CD4-positive, alpha-beta memory T cell (primary cell): ENCODE results near the gene STXBP6. TPM values are rescaled to one million over a fixed set of nuclear protein-coding genes. Genes with fewer than 3 reads are reported as not detected.

Source experiments
- CTCF ChIA-PET: fragments of 350-600 bp; sonication (Branson Sonifier 250); formaldehyde crosslinking; loops from one replicate; lab custom pipeline; 2021; ENCODE audit warnings: inconsistent platforms; ENCODE audit not compliant: partially characterized antibody; lab: Charles Lee
- POLR2A ChIA-PET: fragments of 350-600 bp; sonication (Branson Sonifier 250); formaldehyde crosslinking; loops from one replicate; lab custom pipeline; 2021; ENCODE audit not compliant: partially characterized antibody; lab: Charles Lee
- DNase-seq, 5 donors: peaks; one replicate each; pipeline versions ENCODE4 v3.0.0 to v3.0.0-alpha.2; 2020 to 2022; ENCODE audit warnings: mixed read lengths in 1 of 5
- H3K27ac ChIP-seq: one replicate; pipeline ENCODE4 v1.7.0; 2013; ENCODE audit warnings: low read depth, low read length
- H3K27me3 ChIP-seq: 2 replicates; pipeline ENCODE4 v1.7.0; 2013; ENCODE audit warnings: mild to moderate bottlenecking, low read length, moderate library complexity; ENCODE audit not compliant: insufficient read depth
- H3K36me3 ChIP-seq: 2 replicates; pipeline ENCODE4 v1.7.0; 2013; ENCODE audit warnings: mild to moderate bottlenecking, low read length, moderate library complexity; ENCODE audit not compliant: insufficient read depth
- H3K4me1 ChIP-seq: 2 replicates; pipeline ENCODE4 v1.7.0; 2013; ENCODE audit warnings: mild to moderate bottlenecking, low read length, moderate library complexity; ENCODE audit not compliant: insufficient read depth
- H3K4me3 ChIP-seq, 2 donors: one replicate each; pipeline ENCODE4 v1.7.0; 2013; ENCODE audit warnings: low read length in 2 of 2, mild to moderate bottlenecking in 1 of 2
- H3K9me3 ChIP-seq, 2 donors: one replicate each; pipeline ENCODE4 v1.7.0; 2013; ENCODE audit warnings: low read length in 2 of 2, control low read depth in 1 of 2; ENCODE audit not compliant: control insufficient read depth in 1 of 2
- H3K27ac Mint-ChIP-seq, 7 donors: one replicate each; pipeline ENCODE4 v1.8.0; 2020 to 2021; ENCODE audit warnings: mixed read lengths in 7 of 7, mild to moderate bottlenecking in 6 of 7, inconsistent platforms in 3 of 7, moderate library complexity in 3 of 7
- H3K27me3 Mint-ChIP-seq, 2 donors: one replicate each; pipeline ENCODE4 v1.8.0; 2020 to 2021; ENCODE audit warnings: mixed read lengths in 2 of 2
- H3K36me3 Mint-ChIP-seq, 2 donors: one replicate each; pipeline ENCODE4 v1.8.0; 2020 to 2021; ENCODE audit warnings: mixed read lengths in 2 of 2, inconsistent platforms in 1 of 2, mild to moderate bottlenecking in 1 of 2
- H3K4me1 Mint-ChIP-seq, 4 donors: one replicate each; pipeline ENCODE4 v1.8.0; 2020 to 2021; ENCODE audit warnings: mixed read lengths in 4 of 4, mild to moderate bottlenecking in 1 of 4
- H3K4me3 Mint-ChIP-seq, 8 donors: one replicate each; pipeline ENCODE4 v1.8.0; 2020 to 2021; ENCODE audit warnings: mixed read lengths in 8 of 8, mild to moderate bottlenecking in 7 of 8, moderate library complexity in 6 of 8, inconsistent platforms in 3 of 8
- H3K9me3 Mint-ChIP-seq, 8 donors: one replicate each; pipeline ENCODE4 v1.8.0; 2020 to 2021; ENCODE audit warnings: mixed read lengths in 8 of 8, mild to moderate bottlenecking in 5 of 8, inconsistent platforms in 3 of 8, moderate library complexity in 1 of 8
- intact Hi-C: fragments of 100-400 bp; cut with micrococcal nuclease; formaldehyde crosslinking; loops from one replicate; pipeline ENCODE4 v1.15.1; 2023
- polyA plus RNA-seq, 2 donors: library from polyadenylated mRNA; unstranded; fragments of 300-500 nt; fragmentation: Illumina TruSeq; gene quantifications; one replicate each; pipeline ENCODE4 v1.2.3, GENCODE V29; 2021
- total RNA-seq, 2 experiments: library from RNA; stranded (reverse); gene quantifications; one replicate each; pipeline ENCODE4 v1.2.3, GENCODE V29; 2021

STXBP6 gene
- total and polyA plus RNA-seq, 4 experiments from 2014 or later = not detected

DNA sequence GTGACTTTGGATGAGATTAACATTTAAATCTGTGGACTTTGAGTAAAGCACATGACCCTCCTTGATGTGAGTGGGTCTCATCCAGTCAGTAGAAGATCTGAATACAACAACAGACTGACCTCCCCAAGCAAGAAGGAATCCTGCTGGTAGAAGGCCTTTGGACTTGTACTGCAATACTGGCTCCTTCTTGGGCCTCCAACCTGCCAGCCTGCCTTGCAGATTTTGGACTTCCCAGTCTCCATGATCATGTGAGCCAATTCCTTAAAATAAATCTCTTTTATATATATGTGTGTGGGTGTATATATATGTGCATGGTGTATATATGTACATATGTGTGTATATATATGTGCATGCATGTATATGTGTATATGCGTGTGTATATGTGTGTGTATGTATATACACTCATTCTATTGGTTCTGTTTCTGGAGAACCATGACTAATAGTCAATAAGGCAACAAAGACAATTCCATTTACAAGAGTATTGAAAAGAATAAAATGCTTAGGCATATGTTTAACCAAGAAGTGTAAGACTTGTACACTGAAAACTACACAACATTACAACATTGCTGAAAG is 183.8 kb downstream of the STXBP6 start:
- Mint-ChIP-seq H3K4me3 (no peak overlapping the region), H3K9me3 (no peaks in the 10 kb centered on the region), H3K27me3 (peaks cover 8 to 14% of the 10 kb centered on the region in 2 donors), H3K4me1 (no peaks in the 10 kb centered on the region), H3K27ac (no peak overlapping the region), H3K36me3 (no peaks in the 10 kb centered on the region)
- Histone ChIP-seq H3K36me3 (no peaks in the 10 kb centered on the region), H3K4me3 (no peak overlapping the region), H3K4me1 (no peaks in the 10 kb centered on the region), H3K27ac (no peak overlapping the region), H3K27me3 (no peaks in the 10 kb centered on the region), H3K9me3 (no peaks in the 10 kb centered on the region)
- POLR2A ChIA-PET = no interaction called here
- no peak for DNase-seq
- intact Hi-C loops = no loop called here
- CTCF ChIA-PET = no interaction called here

DNA sequence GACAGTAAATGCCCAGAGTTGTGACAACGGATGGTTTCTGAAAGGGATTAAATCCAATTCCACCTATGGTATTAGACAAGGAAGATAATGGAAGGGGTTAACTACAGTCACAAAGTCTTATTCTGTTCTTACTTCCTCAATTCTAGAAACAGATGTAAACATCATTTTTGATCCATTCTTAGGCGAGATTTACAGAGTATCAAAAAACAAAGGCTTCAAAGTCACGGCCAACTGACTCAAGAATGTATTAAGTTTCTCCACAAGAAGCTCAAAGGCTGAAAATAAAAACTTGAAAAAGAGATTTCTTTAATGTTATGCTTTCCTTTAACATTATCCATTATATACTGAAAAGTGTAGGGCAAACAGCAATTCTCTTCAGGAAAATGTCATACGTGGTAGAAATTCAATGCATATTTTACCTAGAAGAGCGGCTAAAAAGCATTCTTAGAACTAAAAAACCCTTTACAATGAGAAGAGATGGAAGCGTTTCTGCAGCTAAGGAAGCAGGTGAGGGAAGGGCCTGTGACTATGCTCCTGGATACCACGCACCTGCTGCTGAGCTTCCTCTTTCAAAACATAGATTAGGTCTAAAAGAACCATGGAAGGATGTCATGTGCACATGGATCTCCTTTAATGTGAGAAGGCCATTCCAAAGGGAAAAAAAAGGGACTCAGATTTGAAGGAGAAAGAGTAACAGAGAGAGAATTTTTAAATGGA is 185.8 kb downstream of the STXBP6 start:
- Histone ChIP-seq H3K36me3 (no peaks in the 10 kb centered on the region), H3K27ac (no peak overlapping the region), H3K27me3 (no peaks in the 10 kb centered on the region), H3K9me3 (no peaks in the 10 kb centered on the region), H3K4me1 (no peaks in the 10 kb centered on the region), H3K4me3 (no peak overlapping the region)
- H3K27me3 Mint-ChIP-seq = peaks cover 11 to 13% of the 10 kb centered on the region in 2 donors
- POLR2A ChIA-PET = no interaction called here
- H3K4me3 Mint-ChIP-seq = no peak overlapping the region
- CTCF ChIA-PET = no interaction called here
- no peak overlapping the region for H3K27ac Mint-ChIP-seq
- no peaks in the 10 kb centered on the region for H3K9me3 Mint-ChIP-seq
- H3K4me1 Mint-ChIP-seq = no peaks in the 10 kb centered on the region
- no peak for DNase-seq
- intact Hi-C loops = no loop called here
- no peaks in the 10 kb centered on the region for H3K36me3 Mint-ChIP-seq

DNA sequence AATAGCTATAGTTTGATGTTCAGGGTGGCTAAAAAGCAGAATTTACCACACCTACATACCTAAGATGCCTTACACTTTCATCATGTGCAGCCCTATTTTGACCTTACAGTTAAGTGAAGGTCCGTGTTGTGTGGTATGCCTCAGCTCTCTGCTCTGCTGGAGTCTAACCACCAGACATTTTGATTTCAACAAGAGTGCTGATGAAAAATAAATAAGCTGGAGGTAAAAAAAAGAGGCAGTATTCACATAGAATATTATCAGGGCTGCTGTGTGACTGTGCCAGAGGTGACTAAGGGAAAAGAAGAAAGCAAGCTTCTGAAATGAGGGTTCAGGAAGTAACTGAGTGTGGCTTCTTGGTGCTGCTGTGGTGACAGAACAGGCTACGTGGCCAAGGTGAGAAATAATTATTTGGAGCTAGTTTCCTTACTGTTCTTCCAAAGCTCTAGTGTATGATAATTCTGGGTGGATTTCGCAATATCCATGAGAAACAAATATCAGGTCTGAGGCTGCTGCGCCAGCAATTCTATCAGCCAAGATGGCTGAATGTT is 188.8 kb downstream of the STXBP6 start:
- H3K27me3 Mint-ChIP-seq = peaks cover 11 to 16% of the 10 kb centered on the region in 2 donors
- no peak overlapping the region for H3K4me3 ChIP-seq
- DNase-seq = no peak
- no peak overlapping the region for H3K4me3 Mint-ChIP-seq
- no peaks in the 10 kb centered on the region for H3K27me3 ChIP-seq
- no peaks in the 10 kb centered on the region for H3K4me1 Mint-ChIP-seq
- H3K9me3 ChIP-seq = no peaks in the 10 kb centered on the region
- H3K27ac ChIP-seq = no peak overlapping the region
- ChIA-PET POLR2A (no interaction called here), CTCF (no interaction called here)
- no peaks in the 10 kb centered on the region for H3K36me3 ChIP-seq
- H3K9me3 Mint-ChIP-seq = no peaks in the 10 kb centered on the region
- H3K27ac Mint-ChIP-seq = no peak overlapping the region
- H3K4me1 ChIP-seq = no peaks in the 10 kb centered on the region
- intact Hi-C loops = no loop called here
- no peaks in the 10 kb centered on the region for H3K36me3 Mint-ChIP-seq

DNA sequence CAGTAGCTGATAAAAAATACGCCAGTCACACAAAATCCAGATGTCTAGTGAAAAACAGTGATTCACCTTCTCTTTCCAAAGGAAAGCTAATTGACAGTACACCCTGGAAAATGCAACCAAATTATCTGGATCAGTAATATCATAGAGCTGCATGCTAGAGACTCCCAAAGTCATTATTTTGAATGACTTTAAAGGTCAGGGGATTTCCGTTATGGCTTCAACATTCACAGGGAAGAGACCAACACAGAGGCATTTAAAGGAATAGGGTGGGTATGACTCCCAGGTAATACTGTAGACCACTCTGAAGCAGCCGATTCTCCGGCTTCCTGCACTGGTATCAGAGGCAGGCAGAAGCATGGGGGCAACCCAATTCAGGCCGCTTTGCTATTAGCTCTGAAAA is 190.4 kb downstream of the STXBP6 start:
- no peak overlapping the region for H3K27ac Mint-ChIP-seq
- Histone ChIP-seq H3K27me3 (no peaks in the 10 kb centered on the region), H3K36me3 (no peaks in the 10 kb centered on the region), H3K9me3 (no peaks in the 10 kb centered on the region), H3K4me3 (no peak overlapping the region), H3K4me1 (no peaks in the 10 kb centered on the region), H3K27ac (no peak overlapping the region)
- H3K9me3 Mint-ChIP-seq = no peaks in the 10 kb centered on the region
- H3K4me3 Mint-ChIP-seq = no peak overlapping the region
- no peaks in the 10 kb centered on the region for H3K4me1 Mint-ChIP-seq
- DNase-seq = no peak
- peaks cover 11 to 23% of the 10 kb centered on the region in 2 donors for H3K27me3 Mint-ChIP-seq
- H3K36me3 Mint-ChIP-seq = no peaks in the 10 kb centered on the region
- intact Hi-C loops = no loop called here
- ChIA-PET CTCF (no interaction called here), POLR2A (no interaction called here)

DNA sequence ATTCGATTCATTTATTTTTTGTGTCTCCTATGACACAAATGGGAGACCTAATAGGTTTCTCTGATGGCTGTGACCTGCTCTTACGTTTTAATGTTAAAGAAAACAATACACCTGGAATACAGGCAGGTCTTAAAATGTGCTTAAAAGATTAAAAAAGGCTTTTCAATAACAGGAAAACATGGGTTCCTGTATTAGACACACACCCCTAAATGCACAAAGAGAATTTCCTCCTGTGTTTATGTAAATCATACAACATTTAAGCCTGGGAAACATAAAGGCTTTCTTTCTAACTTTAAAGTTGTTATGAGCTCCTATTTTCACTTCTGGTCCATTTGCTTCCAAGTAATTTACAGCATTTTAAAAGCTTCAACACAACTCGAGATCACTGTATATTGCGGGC is 191.3 kb downstream of the STXBP6 start:
- Mint-ChIP-seq H3K4me1 (no peaks in the 10 kb centered on the region), H3K4me3 (no peak overlapping the region), H3K27me3 (peaks cover 10 to 23% of the 10 kb centered on the region in 2 donors), H3K27ac (no peak overlapping the region), H3K9me3 (no peaks in the 10 kb centered on the region), H3K36me3 (no peaks in the 10 kb centered on the region)
- no peak overlapping the region for H3K4me3 ChIP-seq
- no peaks in the 10 kb centered on the region for H3K36me3 ChIP-seq
- H3K4me1 ChIP-seq = no peaks in the 10 kb centered on the region
- DNase-seq = no peak
- ChIA-PET CTCF (no interaction called here), POLR2A (no interaction called here)
- H3K9me3 ChIP-seq = no peaks in the 10 kb centered on the region
- H3K27ac ChIP-seq = no peak overlapping the region
- intact Hi-C loops = no loop called here
- H3K27me3 ChIP-seq = no peaks in the 10 kb centered on the region

DNA sequence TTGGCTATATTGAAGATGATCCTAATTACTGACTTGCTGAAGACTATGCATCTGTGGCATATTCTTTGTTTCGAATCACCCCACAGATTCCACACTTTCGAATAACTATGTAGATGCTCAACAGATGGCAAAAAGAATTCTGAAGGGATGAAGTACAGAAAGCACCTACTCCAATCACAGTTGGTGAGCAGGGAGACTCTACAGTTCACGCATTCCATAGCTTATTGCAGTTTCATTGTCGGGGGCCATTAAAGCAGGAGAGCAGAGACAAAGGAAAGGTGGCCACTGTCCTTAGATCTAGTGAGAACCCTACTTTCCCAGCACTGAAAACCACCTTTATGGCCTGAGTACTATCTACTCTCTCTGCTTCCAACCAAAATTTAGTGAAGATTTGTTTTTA is 191.9 kb downstream of the STXBP6 start:
- Mint-ChIP-seq H3K27ac (no peak overlapping the region), H3K27me3 (peaks cover 11 to 23% of the 10 kb centered on the region in 2 donors), H3K4me3 (no peak overlapping the region), H3K9me3 (no peaks in the 10 kb centered on the region), H3K4me1 (no peaks in the 10 kb centered on the region), H3K36me3 (no peaks in the 10 kb centered on the region)
- intact Hi-C loops = no loop called here
- Histone ChIP-seq H3K27ac (no peak overlapping the region), H3K4me1 (no peaks in the 10 kb centered on the region), H3K27me3 (no peaks in the 10 kb centered on the region), H3K9me3 (no peaks in the 10 kb centered on the region), H3K4me3 (no peak overlapping the region), H3K36me3 (no peaks in the 10 kb centered on the region)
- ChIA-PET POLR2A (no interaction called here), CTCF (no interaction called here)
- no peak for DNase-seq

DNA sequence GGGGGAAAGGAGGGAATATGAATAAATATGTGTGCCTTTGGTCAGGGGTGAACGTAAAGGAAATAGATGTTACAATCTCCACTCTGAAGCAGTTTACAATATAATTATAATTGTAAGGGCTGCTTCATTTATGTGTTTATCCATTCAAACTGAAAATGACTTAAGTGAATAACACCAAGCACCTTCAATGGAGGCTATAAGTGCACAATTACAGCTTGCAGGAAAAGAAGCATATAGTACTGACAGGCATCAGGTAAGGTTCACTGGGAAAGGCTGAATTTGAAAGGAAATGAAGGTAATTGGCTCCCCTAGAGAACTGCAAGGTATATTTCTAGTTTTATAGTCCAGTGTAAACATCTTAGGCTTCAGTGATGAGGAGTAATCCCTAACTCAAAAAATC is 192.7 kb downstream of the STXBP6 start:
- Histone ChIP-seq H3K4me3 (no peak overlapping the region), H3K9me3 (no peaks in the 10 kb centered on the region), H3K4me1 (no peaks in the 10 kb centered on the region), H3K36me3 (no peaks in the 10 kb centered on the region), H3K27ac (no peak overlapping the region), H3K27me3 (no peaks in the 10 kb centered on the region)
- intact Hi-C loops = no loop called here
- no peak for DNase-seq
- Mint-ChIP-seq H3K4me1 (no peaks in the 10 kb centered on the region), H3K27me3 (peaks cover 13 to 24% of the 10 kb centered on the region in 2 donors), H3K4me3 (no peak overlapping the region), H3K36me3 (no peaks in the 10 kb centered on the region), H3K27ac (no peak overlapping the region), H3K9me3 (no peaks in the 10 kb centered on the region)
- ChIA-PET CTCF (no interaction called here), POLR2A (no interaction called here)
